Measurements from ENCODE around the gene HACL1. TPM values are rescaled to one million over a fixed set of nuclear protein-coding genes. Genes with fewer than 3 reads are reported as not detected.
A peak's percentile ranks its signal among the peaks of the same experiment; 100 is the strongest.

HACL1 gene
- 8.1 TPM for total RNA-seq

DNA sequence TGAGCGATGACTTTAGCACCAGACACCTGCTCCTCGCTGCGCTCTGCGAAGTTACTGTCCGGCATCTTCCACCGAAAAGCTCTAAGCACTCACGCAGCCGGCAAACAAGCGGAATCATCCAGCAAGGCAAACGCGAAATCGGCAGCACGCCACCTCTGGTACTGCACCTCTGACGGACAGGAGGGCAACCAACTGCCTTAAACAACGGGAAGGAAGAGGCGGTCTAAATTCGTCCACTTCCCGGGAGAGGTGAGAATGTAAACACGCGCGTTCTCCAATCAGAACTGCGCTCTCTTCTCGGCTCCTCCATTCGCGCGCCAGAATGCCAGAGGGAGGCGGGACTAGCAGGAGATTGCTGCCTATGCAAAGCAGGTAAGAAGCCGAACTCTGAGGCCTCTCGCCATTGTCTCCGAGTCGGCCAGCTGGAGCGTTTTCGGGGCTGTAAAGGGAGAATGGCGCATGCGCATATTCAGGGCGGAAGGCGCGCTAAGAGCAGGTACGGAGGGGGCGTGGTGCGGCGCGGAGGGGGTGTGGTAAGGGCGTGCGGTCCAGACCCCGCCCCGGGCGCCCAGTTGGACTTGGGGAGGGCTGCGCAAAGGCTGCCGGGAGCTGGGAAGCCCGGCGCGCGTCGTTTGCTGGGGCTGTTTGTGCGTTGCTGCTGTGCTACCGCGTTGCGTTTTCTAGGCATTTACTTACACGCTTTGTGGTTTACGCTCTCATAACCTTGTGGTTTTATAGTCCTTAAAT is at the start of gene HACL1, which contains the start of gene BTD:
Gene HACL1, minus strand, starts transcription at position 171 of the 747 bp plus-strand sequence. Its CDS starts 106 bp downstream, at position 65.
Gene BTD, plus strand, starts transcription at position 347 of the 747 bp plus-strand sequence. CDS start 33,695 bp downstream, outside the sequence.
- H3K27me3 ChIP-seq: no peaks in the 10 kb centered on the region
- peaks cover 0 to 19% of the 10 kb centered on the region in 2 donors for H3K36me3 ChIP-seq
- no peaks in the 10 kb centered on the region for H3K9me3 ChIP-seq
- peak within 1 kb of the TSS; percentile 90 for H3K27ac ChIP-seq
- H3K4me3 ChIP-seq: peak within 1 kb of the TSS; percentile 78 to 87
- peak; percentile 92 to 94 for TF ChIP-seq POLR2AphosphoS5 (IDR thresholded peaks at IDR 0.05; ENCODE audit: insufficient read depth in 1 of 2, low read depth in 1 of 2)
- TF ChIP-seq CTCF (IDR thresholded peaks at IDR 0.05): no peak
- TF ChIP-seq POLR2A (IDR thresholded peaks at IDR 0.05): peak in 1 of 2 donors; percentile 75
- peak; percentile 99 for DNase-seq (ENCODE audit: extremely low spot score in 2 of 2)
- H3K4me1 ChIP-seq: peaks cover 34% of the 10 kb centered on the region
- intact Hi-C loops (cut with DNase I): no loop called here

DNA sequence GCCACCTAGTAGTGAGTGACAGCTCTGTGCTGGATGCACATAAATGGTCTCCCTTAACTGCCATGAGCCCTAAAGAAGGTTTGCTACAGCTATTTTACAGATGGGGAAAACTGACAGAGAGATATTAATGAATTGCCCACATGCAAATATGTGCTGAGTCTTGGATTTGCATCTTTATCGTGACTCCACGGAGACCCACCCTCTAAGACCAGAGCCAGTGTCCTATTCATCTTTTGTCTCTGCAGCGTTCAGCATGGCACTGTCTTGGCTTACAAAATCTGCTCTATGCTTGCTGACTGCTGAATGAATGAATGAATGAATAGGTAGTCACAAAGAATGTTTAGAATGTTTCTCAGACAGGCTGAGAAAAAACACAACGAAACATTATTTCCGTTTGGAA is 48.5 kb upstream of the HACL1 start:
- TF ChIP-seq POLR2A (IDR thresholded peaks at IDR 0.05): no peak
- TF ChIP-seq POLR2AphosphoS5 (IDR thresholded peaks at IDR 0.05; ENCODE audit: insufficient read depth in 1 of 2, low read depth in 1 of 2): no peak
- TF ChIP-seq CTCF (IDR thresholded peaks at IDR 0.05): no peak
- H3K27ac ChIP-seq: no peak overlapping the region
- DNase-seq (ENCODE audit: extremely low spot score in 2 of 2): no peak
- intact Hi-C loops (cut with DNase I): no loop called here
- no peaks in the 10 kb centered on the region for H3K36me3 ChIP-seq
- H3K27me3 ChIP-seq: no peaks in the 10 kb centered on the region
- no peak overlapping the region for H3K4me3 ChIP-seq
- peaks cover 25% of the 10 kb centered on the region for H3K4me1 ChIP-seq
- no peaks in the 10 kb centered on the region for H3K9me3 ChIP-seq

DNA sequence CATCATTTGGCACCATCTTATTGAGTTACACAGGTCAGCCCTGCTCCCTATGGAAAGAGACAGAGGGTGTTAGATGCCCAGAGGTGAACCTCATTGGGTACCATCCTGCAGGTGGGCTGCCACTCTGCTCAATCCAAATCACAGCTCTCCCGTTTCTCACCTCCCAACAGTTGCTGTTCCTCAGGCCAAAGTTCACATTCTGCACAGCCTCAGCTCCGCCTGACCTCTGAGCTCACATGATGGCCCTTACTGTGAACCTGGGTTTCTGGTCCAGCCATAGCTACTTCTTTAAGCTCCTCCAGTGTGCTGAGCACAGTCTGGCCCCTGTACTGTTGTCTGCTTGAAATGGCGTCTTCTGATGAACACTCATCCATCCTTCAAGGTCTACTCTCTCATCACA is 48.0 kb upstream of the HACL1 start:
- no peak overlapping the region for H3K27ac ChIP-seq
- TF ChIP-seq POLR2A (IDR thresholded peaks at IDR 0.05) (no peak), POLR2AphosphoS5 (IDR thresholded peaks at IDR 0.05; ENCODE audit: insufficient read depth in 1 of 2, low read depth in 1 of 2) (no peak), CTCF (IDR thresholded peaks at IDR 0.05) (no peak)
- H3K4me1 ChIP-seq: peaks cover 25% of the 10 kb centered on the region
- no peaks in the 10 kb centered on the region for H3K9me3 ChIP-seq
- no peak overlapping the region for H3K4me3 ChIP-seq
- DNase-seq (ENCODE audit: extremely low spot score in 2 of 2): no peak
- intact Hi-C loops (cut with DNase I): no loop called here
- no peaks in the 10 kb centered on the region for H3K27me3 ChIP-seq
- no peaks in the 10 kb centered on the region for H3K36me3 ChIP-seq

GRCh38 chr3:15647611-15648167 is 46.3 kb upstream of the HACL1 start:
- intact Hi-C loops (cut with DNase I): no loop called here
- Histone ChIP-seq H3K9me3 (no peaks in the 10 kb centered on the region), H3K27me3 (no peaks in the 10 kb centered on the region), H3K27ac (peak overlapping the region; percentile 82), H3K4me3 (peak overlapping the region in 1 of 2 donors; percentile 8), H3K36me3 (no peaks in the 10 kb centered on the region), H3K4me1 (peaks cover 25% of the 10 kb centered on the region)
- TF ChIP-seq POLR2A (IDR thresholded peaks at IDR 0.05) (no peak), CTCF (IDR thresholded peaks at IDR 0.05) (no peak), POLR2AphosphoS5 (IDR thresholded peaks at IDR 0.05; ENCODE audit: insufficient read depth in 1 of 2, low read depth in 1 of 2) (no peak)
- DNase-seq (ENCODE audit: extremely low spot score in 2 of 2): no peak
